Subcutaneous abdominal adipose tissue (tissue), 5 donors: ENCODE results near the gene SLC9A1.

ENCODE experiments used
- H3K27ac ChIP-seq: one replicate; pipeline ENCODE4 v1.7.0; 2013; ENCODE audit warnings: low read depth, mild to moderate bottlenecking, inconsistent platforms, low read length, moderate library complexity
- H3K27me3 ChIP-seq, 5 donors: one replicate each; pipeline ENCODE4 v1.7.0; 2013; ENCODE audit warnings: low read length in 5 of 5, inconsistent platforms in 1 of 5; ENCODE audit not compliant: control insufficient read depth in 5 of 5, insufficient read depth in 4 of 5
- H3K36me3 ChIP-seq, 5 donors: one replicate each; pipeline ENCODE4 v1.7.0; 2013; ENCODE audit warnings: low read length in 5 of 5; ENCODE audit not compliant: control insufficient read depth in 5 of 5, insufficient read depth in 5 of 5
- H3K4me1 ChIP-seq, 5 donors: one replicate each; pipeline ENCODE4 v1.7.0; 2013; ENCODE audit warnings: low read length in 5 of 5, mild to moderate bottlenecking in 3 of 5, moderate library complexity in 1 of 5; ENCODE audit not compliant: control insufficient read depth in 5 of 5, insufficient read depth in 5 of 5
- H3K4me3 ChIP-seq, 5 donors: one replicate each; pipeline ENCODE4 v1.7.0; 2013; ENCODE audit warnings: low read length in 5 of 5, low read depth in 1 of 5
- H3K9ac ChIP-seq, 5 donors: one replicate each; pipeline ENCODE4 v1.7.0; 2013; ENCODE audit warnings: low read length in 5 of 5, mild to moderate bottlenecking in 4 of 5, moderate library complexity in 3 of 5
- H3K9me3 ChIP-seq, 5 donors: one replicate each; pipeline ENCODE4 v1.7.0; 2013; ENCODE audit warnings: low read length in 5 of 5; ENCODE audit not compliant: control insufficient read depth in 5 of 5
- donor health status: healthy.
- donor health status: healthy.
- donor health status: healthy.
- donor health status: healthy.
- donor health status: healthy.

SLC9A1 gene

DNA sequence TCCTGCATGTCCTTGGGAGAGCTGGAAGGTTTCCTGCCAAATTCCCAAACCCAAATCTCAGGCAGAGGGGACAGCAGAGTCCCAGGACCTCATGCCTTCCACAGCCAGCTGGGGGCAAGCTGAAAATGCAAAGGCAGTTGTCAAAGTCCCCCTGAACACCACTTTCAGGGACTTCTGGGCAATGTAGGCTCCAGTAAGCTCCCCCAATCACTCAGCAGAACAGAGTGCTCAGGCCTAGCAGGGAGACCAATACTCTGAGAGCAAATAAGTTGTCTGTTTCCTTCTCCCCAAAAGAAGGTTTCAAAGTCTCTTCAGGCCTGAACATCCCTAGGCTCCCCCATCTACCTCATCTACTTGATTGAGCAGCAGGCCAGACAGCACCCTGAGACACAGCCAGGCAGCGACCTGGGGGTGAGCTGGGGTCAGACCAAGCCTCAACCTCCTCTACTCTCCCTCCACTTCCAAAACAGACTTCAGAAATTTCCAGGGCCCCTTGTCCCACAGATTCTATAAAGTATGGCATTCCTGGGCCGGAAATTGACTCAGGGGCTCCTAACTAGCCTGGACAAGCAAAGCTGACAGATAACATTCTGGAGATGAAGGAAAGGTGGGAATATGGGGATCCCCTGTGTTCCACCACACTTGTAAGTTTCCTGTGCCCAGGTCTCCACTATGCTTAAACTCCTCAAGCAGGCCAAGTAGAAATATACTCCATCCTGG, 1.9 kb downstream of the SLC9A1 start:
- H3K27ac ChIP-seq: peak overlapping the region; percentile 82
- H3K36me3 ChIP-seq: no peaks in the 10 kb centered on the region
- H3K9me3 ChIP-seq: no peaks in the 10 kb centered on the region
- H3K4me3 ChIP-seq: peak overlapping the region; percentile 22 to 89 (median 75)
- peaks cover 0 to 3% (median 0%) of the 10 kb centered on the region in 5 donors for H3K27me3 ChIP-seq
- H3K4me1 ChIP-seq: peaks cover 27 to 55% (median 47%) of the 10 kb centered on the region in 5 donors
- peak overlapping the region; percentile 30 to 92 (median 63) for H3K9ac ChIP-seq

DNA sequence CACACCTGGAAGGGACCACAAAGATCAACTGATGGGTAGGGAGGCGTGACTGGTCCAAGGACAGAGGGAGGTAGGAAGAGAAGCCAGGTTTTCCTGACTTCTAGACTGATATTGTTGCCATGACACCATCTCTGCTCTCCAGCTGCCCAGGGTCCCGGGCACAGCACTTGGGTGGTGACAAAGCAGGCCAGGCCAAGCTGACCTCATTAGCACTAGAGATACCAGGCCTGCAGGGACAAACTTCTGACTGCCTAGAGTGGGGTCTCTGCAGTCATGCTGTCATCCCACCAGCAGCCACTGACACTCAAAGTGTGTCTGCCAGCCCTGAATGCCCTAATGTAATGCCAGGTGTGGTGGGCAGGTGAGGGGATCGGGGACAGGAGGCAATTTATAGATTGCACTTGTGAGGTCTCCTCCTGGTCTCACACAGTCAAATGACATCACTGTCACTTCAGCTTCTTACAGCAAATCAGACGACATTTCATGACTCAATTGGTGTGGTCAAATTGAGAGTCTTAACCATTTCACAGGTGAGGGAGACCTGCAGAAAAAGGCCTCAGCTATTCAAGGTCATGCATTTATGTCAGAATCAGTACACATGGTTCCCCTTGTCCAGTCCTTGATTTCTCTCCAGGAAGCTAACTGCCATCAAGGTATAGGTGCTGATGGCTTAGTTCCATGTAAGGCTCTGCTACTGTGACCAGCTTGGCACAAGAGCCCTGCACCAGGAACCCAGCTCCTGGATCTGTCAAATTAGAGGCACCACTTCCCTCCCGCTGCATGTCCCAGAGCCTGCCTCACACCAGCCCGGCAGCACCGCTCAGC, 2.7 kb downstream of the SLC9A1 start:
- H3K9ac ChIP-seq: peak overlapping the region; percentile 30 to 92 (median 63)
- peaks cover 27 to 61% (median 49%) of the 10 kb centered on the region in 5 donors for H3K4me1 ChIP-seq
- H3K27ac ChIP-seq: peak overlapping the region; percentile 82

GRCh38 chr1:27150641-27151040, 4.3 kb downstream of the SLC9A1 start:
- H3K27me3 ChIP-seq: peaks cover 0 to 3% (median 0%) of the 10 kb centered on the region in 5 donors
- H3K9me3 ChIP-seq: no peaks in the 10 kb centered on the region
- H3K4me3 ChIP-seq: no peak overlapping the region
- H3K4me1 ChIP-seq: peaks cover 27 to 67% (median 56%) of the 10 kb centered on the region in 5 donors
- H3K27ac ChIP-seq: no peak overlapping the region
- H3K9ac ChIP-seq: peak overlapping the region in 1 of 5 donors; percentile 19
- H3K36me3 ChIP-seq: no peaks in the 10 kb centered on the region

More for the DNA sequence above, 2.7 kb downstream of the SLC9A1 start:
- Histone ChIP-seq H3K36me3 (no peaks in the 10 kb centered on the region), H3K4me3 (peak overlapping the region; percentile 22 to 89 (median 75)), H3K27me3 (peaks cover 0 to 3% (median 0%) of the 10 kb centered on the region in 5 donors), H3K9me3 (no peaks in the 10 kb centered on the region)

DNA sequence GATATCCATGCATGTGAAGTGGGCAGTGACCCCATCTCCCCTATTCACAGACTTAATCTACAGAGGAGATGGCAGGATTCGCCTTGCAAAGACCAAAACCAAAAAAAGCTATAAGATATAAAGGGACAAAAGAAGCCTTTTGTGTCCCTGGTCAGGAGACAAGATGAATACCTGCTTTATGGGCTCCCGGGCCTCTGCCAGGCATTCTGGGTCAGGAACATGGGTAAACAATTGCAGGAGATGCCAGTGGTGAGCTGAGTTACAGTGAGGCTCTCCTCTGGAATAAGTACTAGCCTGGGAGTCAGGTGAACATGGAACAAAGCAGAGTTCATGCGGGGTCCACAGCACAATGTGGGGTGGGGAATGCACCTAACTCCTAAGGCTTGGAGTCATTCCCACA, 4.7 kb downstream of the SLC9A1 start:
- peaks cover 26 to 69% (median 57%) of the 10 kb centered on the region in 5 donors for H3K4me1 ChIP-seq
- no peaks in the 10 kb centered on the region for H3K36me3 ChIP-seq
- H3K27me3 ChIP-seq: no peaks in the 10 kb centered on the region
- no peak overlapping the region for H3K4me3 ChIP-seq
- H3K27ac ChIP-seq: no peak overlapping the region
- no peaks in the 10 kb centered on the region for H3K9me3 ChIP-seq
- peak overlapping the region in 1 of 5 donors; percentile 19 for H3K9ac ChIP-seq

DNA sequence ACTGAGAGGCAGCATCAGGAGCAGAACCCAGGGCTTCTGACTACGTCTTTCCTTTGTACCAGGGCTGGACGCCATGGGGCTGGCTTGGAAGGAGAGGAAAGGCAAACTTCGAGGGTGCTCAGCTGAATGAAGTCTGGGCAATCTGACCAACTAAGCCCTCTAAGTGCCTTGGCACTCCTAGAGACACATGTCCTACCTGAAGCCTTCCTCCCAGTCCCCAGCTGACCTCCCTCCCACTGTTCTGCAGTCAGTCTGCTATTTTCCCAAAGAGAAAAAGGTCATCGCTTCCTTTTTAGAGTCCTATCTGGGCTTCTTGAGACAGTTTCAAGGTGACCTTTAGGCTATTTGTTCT, 5.2 kb downstream of the SLC9A1 start:
- no peaks in the 10 kb centered on the region for H3K36me3 ChIP-seq
- no peaks in the 10 kb centered on the region for H3K27me3 ChIP-seq
- no peaks in the 10 kb centered on the region for H3K9me3 ChIP-seq
- H3K4me3 ChIP-seq: no peak overlapping the region
- peak overlapping the region in 1 of 5 donors; percentile 10 for H3K9ac ChIP-seq
- H3K4me1 ChIP-seq: peaks cover 28 to 74% (median 60%) of the 10 kb centered on the region in 5 donors
- no peak overlapping the region for H3K27ac ChIP-seq

- no peaks in the 10 kb centered on the region for H3K36me3 ChIP-seq
- H3K9me3 ChIP-seq: no peaks in the 10 kb centered on the region
- peaks cover 26 to 74% (median 60%) of the 10 kb centered on the region in 5 donors for H3K4me1 ChIP-seq
- no peak overlapping the region for H3K4me3 ChIP-seq
- H3K27ac ChIP-seq: no peak overlapping the region
- no peaks in the 10 kb centered on the region for H3K27me3 ChIP-seq
- peak overlapping the region in 1 of 5 donors; percentile 10 for H3K9ac ChIP-seq
Measured at GRCh38 chr1:27149084-27149761, 5.7 kb downstream of the SLC9A1 start.

- no peak overlapping the region for H3K27ac ChIP-seq
- H3K9ac ChIP-seq: peak overlapping the region in 1 of 5 donors; percentile 14
- no peaks in the 10 kb centered on the region for H3K27me3 ChIP-seq
- H3K36me3 ChIP-seq: no peaks in the 10 kb centered on the region
- peaks cover 25 to 74% (median 60%) of the 10 kb centered on the region in 5 donors for H3K4me1 ChIP-seq
- H3K4me3 ChIP-seq: no peak overlapping the region
- no peaks in the 10 kb centered on the region for H3K9me3 ChIP-seq
Measured at GRCh38 chr1:27148591-27148990, 6.3 kb downstream of the SLC9A1 start.

GRCh38 chr1:27147842-27148518, 6.9 kb downstream of the SLC9A1 start:
- H3K27ac ChIP-seq: no peak overlapping the region
- no peak overlapping the region for H3K4me3 ChIP-seq
- H3K27me3 ChIP-seq: no peaks in the 10 kb centered on the region
- no peak overlapping the region for H3K9ac ChIP-seq
- peaks cover 23 to 73% (median 60%) of the 10 kb centered on the region in 5 donors for H3K4me1 ChIP-seq
- no peaks in the 10 kb centered on the region for H3K9me3 ChIP-seq
- no peaks in the 10 kb centered on the region for H3K36me3 ChIP-seq

DNA sequence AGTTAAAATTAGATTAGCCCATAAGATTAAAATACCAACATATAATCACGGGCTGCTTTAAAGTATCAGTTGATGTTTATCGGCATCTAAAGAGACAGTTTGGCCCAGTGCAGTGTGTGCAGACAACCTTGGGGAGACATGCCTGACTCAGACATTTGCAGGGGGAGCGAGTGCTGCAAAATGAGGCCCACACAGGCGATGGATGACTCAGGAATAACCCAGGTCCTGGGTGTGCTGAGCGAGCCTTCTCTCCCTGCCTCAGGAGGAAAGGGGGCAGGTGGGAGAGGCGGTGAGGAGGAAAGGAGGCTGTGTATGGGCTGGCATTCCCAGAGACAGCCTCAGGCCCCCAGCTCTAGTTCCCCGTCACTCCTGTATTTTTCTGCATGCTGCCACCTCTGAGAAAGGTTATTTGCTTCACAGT, 9.0 kb downstream of the SLC9A1 start:
- no peaks in the 10 kb centered on the region for H3K27me3 ChIP-seq
- H3K9me3 ChIP-seq: no peaks in the 10 kb centered on the region
- H3K4me3 ChIP-seq: no peak overlapping the region
- no peaks in the 10 kb centered on the region for H3K36me3 ChIP-seq
- peaks cover 13 to 73% (median 54%) of the 10 kb centered on the region in 5 donors for H3K4me1 ChIP-seq
- peak overlapping the region in 2 of 5 donors; percentile 10 to 44 for H3K9ac ChIP-seq
- peak overlapping the region; percentile 60 for H3K27ac ChIP-seq
